ENCODE results near the gene ADGRG6. TPM values are rescaled to one million over a fixed set of nuclear protein-coding genes. Genes with fewer than 3 reads are reported as not detected.

Gene ADGRG6
- total RNA-seq, 1 experiment from 2014 or later: 2.5 TPM

- no peak overlapping the region for H3T11ph ChIP-seq (ENCODE audit: low read length)
- no peak overlapping the region for H3K4me3 Mint-ChIP-seq
- no CpG with 5 or more reads among the region's 1 CpG for WGBS (ENCODE audit: extremely low coverage, insufficient read length, low lambda C conversion rate)
Measured at GRCh38 chr6:142409794-142410193, 108.0 kb downstream of the ADGRG6 start.

More at GRCh38 chr6:142409794-142410193, 108.0 kb downstream of the ADGRG6 start:
- H4K5ac ChIP-seq (ENCODE audit: insufficient read length, low read depth, low read length): no peak overlapping the region
- Mint-ChIP-seq H3K36me3 (ENCODE audit: insufficient read depth in 1 of 3, low read depth in 3 of 3) (no peaks in the 10 kb centered on the region), H3K27me3 (ENCODE audit: low read depth) (no peaks in the 10 kb centered on the region), H3K9me3 (no peaks in the 10 kb centered on the region), H3K4me1 (peaks cover 8 to 15% of the 10 kb centered on the region in 2 experiments; a peak in 3 of 4 replicates), H3K27ac (no peak overlapping the region)
- H3K79me2 ChIP-seq (ENCODE audit: insufficient read depth, low read length): no peaks in the 10 kb centered on the region
- H3K56ac ChIP-seq (ENCODE audit: insufficient read length, low read depth, low read length): no peak overlapping the region
- no peak overlapping the region for H3K14ac ChIP-seq (ENCODE audit: insufficient read depth, low read length)
- H2BK5ac ChIP-seq (ENCODE audit: insufficient read length, low read length): no peak overlapping the region
- no peak overlapping the region for H4K8ac ChIP-seq (replicated peaks; ENCODE audit: insufficient read length, low read depth, low read length)
- no peak overlapping the region for H3K9ac ChIP-seq (ENCODE audit: extremely low read depth, insufficient read length, low read length)
- H2AK5ac ChIP-seq (ENCODE audit: insufficient read length, low read length): no peak overlapping the region
- H2BK12ac ChIP-seq (ENCODE audit: insufficient read length, low read depth, low read length): no peak overlapping the region
- H2BK120ac ChIP-seq (ENCODE audit: low read depth, low read length, poor library complexity, severe bottlenecking): no peak overlapping the region
- H4K20me1 ChIP-seq (ENCODE audit: control insufficient read depth, insufficient read depth, insufficient read length): no peaks in the 10 kb centered on the region
- no peaks in the 10 kb centered on the region for H3K79me1 ChIP-seq (ENCODE audit: insufficient read depth, low read depth, low read length, poor library complexity, severe bottlenecking)
- no peak overlapping the region for H4K91ac ChIP-seq (ENCODE audit: insufficient read length, low read depth, low read length)
- no peak overlapping the region for H2AFZ ChIP-seq (ENCODE audit: low read length)
- H3K23ac ChIP-seq (ENCODE audit: insufficient read length, low read depth, low read length): no peak overlapping the region
- no peak overlapping the region for H3K4ac ChIP-seq (ENCODE audit: low read depth, low read length)
- no peak for TF ChIP-seq CTCF (conservative IDR thresholded peaks at IDR 0.05)
- no peak overlapping the region for H3K4me2 ChIP-seq (ENCODE audit: insufficient read depth, insufficient read length, low read length)
- H2BK15ac ChIP-seq (ENCODE audit: low read depth, low read length): no peak overlapping the region
- H3K23me2 ChIP-seq (ENCODE audit: insufficient read length, low read depth, low read length, poor library complexity, severe bottlenecking): no peaks in the 10 kb centered on the region
- no peaks in the 10 kb centered on the region for H3K9me3 ChIP-seq (ENCODE audit: control insufficient read depth, low read depth, low read length)
- no peak overlapping the region for H2BK20ac ChIP-seq (ENCODE audit: low read depth, low read length, poor library complexity, severe bottlenecking)
- no peaks in the 10 kb centered on the region; the same call in 1 of the 2 replicates for H3K4me1 ChIP-seq (ENCODE audit: insufficient read depth, low read length)
- H3K27me3 ChIP-seq (ENCODE audit: insufficient read depth, low read length): no peaks in the 10 kb centered on the region
- H3K27ac ChIP-seq (ENCODE audit: insufficient read length, low read depth, low read length): no peak overlapping the region
- H3K18ac ChIP-seq (ENCODE audit: insufficient read length, low read depth, low read length): no peak overlapping the region
- DNase-seq: no peak
